ENCODE results near the gene TMTC1.

Gene TMTC1

DNA sequence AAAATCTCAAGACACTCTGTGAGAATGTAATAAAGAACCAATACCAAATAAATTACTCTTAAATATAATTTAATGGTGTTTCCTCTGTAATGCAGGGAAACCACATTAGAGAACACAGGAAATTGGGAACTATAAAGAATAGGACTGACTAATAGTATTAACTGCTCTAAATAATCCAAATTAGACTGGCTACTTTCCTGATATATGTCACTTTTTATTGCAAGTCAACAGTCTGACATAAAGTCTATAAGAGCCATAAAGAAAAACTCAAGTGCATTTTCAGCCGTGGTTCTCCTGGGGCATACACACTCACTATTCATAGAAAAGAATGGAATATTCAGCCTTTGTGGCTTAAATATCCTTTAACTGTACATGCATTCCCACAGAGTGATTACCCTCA lies 161.5 kb downstream of the TMTC1 start:
- Histone ChIP-seq H3K36me3 (ENCODE audit: insufficient read depth, low read length) (no peaks in the 10 kb centered on the region), H3K9me3 (ENCODE audit: low read length) (no peaks in the 10 kb centered on the region), H3K4me1 (ENCODE audit: insufficient read depth, low read length, severe bottlenecking) (no peaks in the 10 kb centered on the region), H2AFZ (ENCODE audit: low read length) (no peak overlapping the region), H3K27ac (ENCODE audit: low read depth, low read length, poor library complexity, severe bottlenecking) (no peak overlapping the region), H3K79me2 (ENCODE audit: insufficient read depth, low read length) (no peaks in the 10 kb centered on the region), H3K9ac (ENCODE audit: low read length) (no peak overlapping the region), H3F3A (ENCODE audit: insufficient read depth, low read length) (no peaks in the 10 kb centered on the region), H3K9me2 (ENCODE audit: low read depth, low read length) (no peaks in the 10 kb centered on the region), H3K4me2 (ENCODE audit: low read length) (no peak overlapping the region), H3K27me3 (ENCODE audit: insufficient read depth, low read length) (no peaks in the 10 kb centered on the region), H3K4me3 (ENCODE audit: low read depth, low read length, poor library complexity, severe bottlenecking) (no peak overlapping the region), H4K20me1 (ENCODE audit: insufficient read depth, low read length) (no peaks in the 10 kb centered on the region)
- TF ChIP-seq, protein P1, sequence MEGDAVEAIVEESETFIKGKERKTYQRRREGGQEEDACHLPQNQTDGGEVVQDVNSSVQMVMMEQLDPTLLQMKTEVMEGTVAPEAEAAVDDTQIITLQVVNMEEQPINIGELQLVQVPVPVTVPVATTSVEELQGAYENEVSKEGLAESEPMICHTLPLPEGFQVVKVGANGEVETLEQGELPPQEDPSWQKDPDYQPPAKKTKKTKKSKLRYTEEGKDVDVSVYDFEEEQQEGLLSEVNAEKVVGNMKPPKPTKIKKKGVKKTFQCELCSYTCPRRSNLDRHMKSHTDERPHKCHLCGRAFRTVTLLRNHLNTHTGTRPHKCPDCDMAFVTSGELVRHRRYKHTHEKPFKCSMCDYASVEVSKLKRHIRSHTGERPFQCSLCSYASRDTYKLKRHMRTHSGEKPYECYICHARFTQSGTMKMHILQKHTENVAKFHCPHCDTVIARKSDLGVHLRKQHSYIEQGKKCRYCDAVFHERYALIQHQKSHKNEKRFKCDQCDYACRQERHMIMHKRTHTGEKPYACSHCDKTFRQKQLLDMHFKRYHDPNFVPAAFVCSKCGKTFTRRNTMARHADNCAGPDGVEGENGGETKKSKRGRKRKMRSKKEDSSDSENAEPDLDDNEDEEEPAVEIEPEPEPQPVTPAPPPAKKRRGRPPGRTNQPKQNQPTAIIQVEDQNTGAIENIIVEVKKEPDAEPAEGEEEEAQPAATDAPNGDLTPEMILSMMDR (IDR thresholded peaks at IDR 0.05; ENCODE audit: low read length), result no peak
- no peak for TF ChIP-seq EZH2 (IDR thresholded peaks at IDR 0.05; ENCODE audit: borderline replicate concordance, low read length)

DNA sequence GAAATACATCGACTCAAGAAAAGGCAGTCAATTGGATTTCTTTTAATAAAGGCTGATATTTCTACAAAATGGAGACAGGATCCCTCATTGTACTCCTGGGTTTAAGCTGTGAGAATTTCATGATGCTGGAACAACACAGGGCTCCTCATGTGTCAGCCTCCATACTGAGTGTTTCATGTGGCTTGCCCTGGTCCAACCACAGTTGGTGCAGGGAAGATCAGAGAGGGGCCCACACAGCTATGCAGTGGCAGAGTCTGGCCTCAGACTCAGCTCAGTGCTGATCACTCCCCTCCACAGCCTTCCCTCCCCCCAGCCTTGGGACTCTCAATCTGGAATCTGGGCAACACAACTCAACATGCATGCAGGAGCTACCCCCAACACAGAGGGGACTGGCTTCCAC lies 163.7 kb downstream of the TMTC1 start:
- no peaks in the 10 kb centered on the region for H3K36me3 ChIP-seq (ENCODE audit: insufficient read depth, low read length)
- H3K4me2 ChIP-seq (ENCODE audit: low read length), result no peak overlapping the region
- no peak for TF ChIP-seq EZH2 (IDR thresholded peaks at IDR 0.05; ENCODE audit: borderline replicate concordance, low read length)
- TF ChIP-seq, protein P1 (IDR thresholded peaks at IDR 0.05; ENCODE audit: low read length), result no peak
- no peaks in the 10 kb centered on the region for H3K79me2 ChIP-seq (ENCODE audit: insufficient read depth, low read length)
- no peak overlapping the region for H3K27ac ChIP-seq (ENCODE audit: low read depth, low read length, poor library complexity, severe bottlenecking)
- no peaks in the 10 kb centered on the region for H3K4me1 ChIP-seq (ENCODE audit: insufficient read depth, low read length, severe bottlenecking)
- no peaks in the 10 kb centered on the region for H3K9me2 ChIP-seq (ENCODE audit: low read depth, low read length)
- no peak overlapping the region for H2AFZ ChIP-seq (ENCODE audit: low read length)
- no peaks in the 10 kb centered on the region for H3K9me3 ChIP-seq (ENCODE audit: low read length)
- H3F3A ChIP-seq (ENCODE audit: insufficient read depth, low read length), result no peaks in the 10 kb centered on the region
- H4K20me1 ChIP-seq (ENCODE audit: insufficient read depth, low read length), result no peaks in the 10 kb centered on the region
- H3K9ac ChIP-seq (ENCODE audit: low read length), result no peak overlapping the region
- no peak overlapping the region for H3K4me3 ChIP-seq (ENCODE audit: low read depth, low read length, poor library complexity, severe bottlenecking)
- H3K27me3 ChIP-seq (ENCODE audit: insufficient read depth, low read length), result no peaks in the 10 kb centered on the region

DNA sequence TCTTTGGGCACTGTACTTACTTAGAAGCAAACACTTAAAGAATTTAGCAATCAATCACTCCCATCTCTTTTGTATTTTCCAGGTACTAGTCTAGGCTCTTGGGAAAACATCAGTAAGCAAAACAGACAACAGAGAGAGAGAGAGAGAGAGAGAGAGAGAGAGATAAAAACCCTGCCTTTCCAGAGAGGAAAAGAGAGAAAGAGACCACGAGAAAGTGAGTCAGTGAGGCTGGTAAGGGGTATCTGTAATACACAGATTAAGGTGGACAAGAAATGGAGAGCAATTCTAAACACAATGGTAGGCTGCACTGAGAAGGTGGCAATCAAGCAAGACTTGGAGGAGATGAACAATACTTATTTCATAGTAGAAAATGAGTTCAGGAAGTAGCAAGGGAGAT lies 166.3 kb downstream of the TMTC1 start:
- Histone ChIP-seq H3K36me3 (ENCODE audit: insufficient read depth, low read length) (no peaks in the 10 kb centered on the region), H3K79me2 (ENCODE audit: insufficient read depth, low read length) (no peaks in the 10 kb centered on the region), H3F3A (ENCODE audit: insufficient read depth, low read length) (no peaks in the 10 kb centered on the region), H3K27ac (ENCODE audit: low read depth, low read length, poor library complexity, severe bottlenecking) (no peak overlapping the region), H3K4me2 (ENCODE audit: low read length) (no peak overlapping the region), H3K9ac (ENCODE audit: low read length) (no peak overlapping the region), H4K20me1 (ENCODE audit: insufficient read depth, low read length) (no peaks in the 10 kb centered on the region), H2AFZ (ENCODE audit: low read length) (no peak overlapping the region), H3K27me3 (ENCODE audit: insufficient read depth, low read length) (no peaks in the 10 kb centered on the region), H3K4me1 (ENCODE audit: insufficient read depth, low read length, severe bottlenecking) (no peaks in the 10 kb centered on the region), H3K9me2 (ENCODE audit: low read depth, low read length) (no peaks in the 10 kb centered on the region), H3K9me3 (ENCODE audit: low read length) (no peaks in the 10 kb centered on the region), H3K4me3 (ENCODE audit: low read depth, low read length, poor library complexity, severe bottlenecking) (no peak overlapping the region)
- TF ChIP-seq, protein P1 (IDR thresholded peaks at IDR 0.05; ENCODE audit: low read length), result no peak
- TF ChIP-seq EZH2 (IDR thresholded peaks at IDR 0.05; ENCODE audit: borderline replicate concordance, low read length), result no peak

Data from OCI-LY1 (cell line).